ENCODE data around the gene GNG2. TPM values are rescaled to one million over a fixed set of nuclear protein-coding genes. Genes with fewer than 3 reads are reported as not detected.
A peak's percentile ranks its signal among the peaks of the same experiment; 100 is the strongest.

Gene GNG2
- total RNA-seq, 1 experiment from 2014 or later = 8.6 TPM

- peaks cover 10% of the 10 kb centered on the region for H3K4me1 Mint-ChIP-seq (ENCODE audit: low read depth, unreplicated experiment)
- H3K9me3 ChIP-seq = no peaks in the 10 kb centered on the region
- no peak overlapping the region for H3K4me3 Mint-ChIP-seq (ENCODE audit: unreplicated experiment)
- ChIA-PET POLR2A (interaction anchor here (0.6 kb wide), 1 partner anchor 285 kb away, joined by 4 read pairs; no protein-coding TSS in a partner anchor), CTCF (interaction anchor here (0.6 to 1.1 kb wide), 4 partner anchors 38 to 214 kb away, joined by 3 to 11 read pairs (median 4); partner anchors contain the start of gene FRMD6)
- H3K27me3 Mint-ChIP-seq (ENCODE audit: insufficient read depth, unreplicated experiment) = no peaks in the 10 kb centered on the region
- no peak overlapping the region for H3K4me3 ChIP-seq (ENCODE audit: low read depth, low read length)
- peaks cover 37% of the 10 kb centered on the region for H3K4me1 ChIP-seq
- no peaks in the 10 kb centered on the region for H3K36me3 ChIP-seq (ENCODE audit: control insufficient read depth, insufficient read depth, low read length)
- no peak overlapping the region for H3K27ac Mint-ChIP-seq (ENCODE audit: unreplicated experiment)
- intact Hi-C loops (cut with micrococcal nuclease; ENCODE audit: unreplicated experiment) = loop anchor here (1.0 to 2.0 kb wide), 2 partner anchors 13 to 113 kb away; no protein-coding TSS in a partner anchor
- H3K27me3 ChIP-seq (replicated peaks; ENCODE audit: control insufficient read depth, insufficient read depth, low read length) = no peaks in the 10 kb centered on the region
- no peak for TF ChIP-seq CTCF (IDR thresholded peaks at IDR 0.05; ENCODE audit: insufficient read depth in 1 of 2, low read depth in 1 of 2, low read length in 1 of 2, severe bottlenecking in 1 of 2, unreplicated experiment in 1 of 2)
- no peaks in the 10 kb centered on the region for H3K36me3 Mint-ChIP-seq (ENCODE audit: insufficient read depth, unreplicated experiment)
- H3K9me3 Mint-ChIP-seq (ENCODE audit: unreplicated experiment) = no peaks in the 10 kb centered on the region
- BruUV-seq (replicated peaks) = no TSS peak
- peak; percentile 90 to 93 for DNase-seq
These were observed 5.7 kb downstream of the GNG2 start for GRCh38 chr14:51865953-51866747.

- no peaks in the 10 kb centered on the region for H3K36me3 Mint-ChIP-seq (ENCODE audit: insufficient read depth, unreplicated experiment)
- peaks cover 10% of the 10 kb centered on the region for H3K4me1 Mint-ChIP-seq (ENCODE audit: low read depth, unreplicated experiment)
- intact Hi-C loops (cut with micrococcal nuclease; ENCODE audit: unreplicated experiment) = loop anchor here (2.0 kb wide), 1 partner anchor 111 kb away; no protein-coding TSS in a partner anchor
- no peak overlapping the region for H3K4me3 Mint-ChIP-seq (ENCODE audit: unreplicated experiment)
- H3K9me3 ChIP-seq = no peaks in the 10 kb centered on the region
- peaks cover 37% of the 10 kb centered on the region for H3K4me1 ChIP-seq
- ChIA-PET CTCF (no interaction called here), POLR2A (no interaction called here)
- no peak for DNase-seq
- H3K36me3 ChIP-seq (ENCODE audit: control insufficient read depth, insufficient read depth, low read length) = no peaks in the 10 kb centered on the region
- H3K9me3 Mint-ChIP-seq (ENCODE audit: unreplicated experiment) = no peaks in the 10 kb centered on the region
- TF ChIP-seq CTCF (IDR thresholded peaks at IDR 0.05; ENCODE audit: insufficient read depth in 1 of 2, low read depth in 1 of 2, low read length in 1 of 2, severe bottlenecking in 1 of 2, unreplicated experiment in 1 of 2) = no peak
- no peaks in the 10 kb centered on the region for H3K27me3 Mint-ChIP-seq (ENCODE audit: insufficient read depth, unreplicated experiment)
- no peaks in the 10 kb centered on the region for H3K27me3 ChIP-seq (replicated peaks; ENCODE audit: control insufficient read depth, insufficient read depth, low read length)
- no TSS peak for BruUV-seq (replicated peaks)
- no peak overlapping the region for H3K27ac Mint-ChIP-seq (ENCODE audit: unreplicated experiment)
- no peak overlapping the region for H3K4me3 ChIP-seq (ENCODE audit: low read depth, low read length)
These were observed 7.3 kb downstream of the GNG2 start for GRCh38 chr14:51867741-51868140.

GRCh38 chr14:51868405-51868804, 8.0 kb downstream of the GNG2 start:
- CTCF ChIA-PET = no interaction called here
- Mint-ChIP-seq H3K27ac (ENCODE audit: unreplicated experiment) (no peak overlapping the region), H3K4me3 (ENCODE audit: unreplicated experiment) (no peak overlapping the region), H3K27me3 (ENCODE audit: insufficient read depth, unreplicated experiment) (no peaks in the 10 kb centered on the region), H3K36me3 (ENCODE audit: insufficient read depth, unreplicated experiment) (no peaks in the 10 kb centered on the region), H3K9me3 (ENCODE audit: unreplicated experiment) (no peaks in the 10 kb centered on the region), H3K4me1 (ENCODE audit: low read depth, unreplicated experiment) (peaks cover 15% of the 10 kb centered on the region)
- BruUV-seq (replicated peaks) = no TSS peak
- no peaks in the 10 kb centered on the region for H3K9me3 ChIP-seq
- H3K36me3 ChIP-seq (ENCODE audit: control insufficient read depth, insufficient read depth, low read length) = no peaks in the 10 kb centered on the region
- no peak for DNase-seq
- H3K27me3 ChIP-seq (replicated peaks; ENCODE audit: control insufficient read depth, insufficient read depth, low read length) = no peaks in the 10 kb centered on the region
- H3K4me1 ChIP-seq = peaks cover 38% of the 10 kb centered on the region
- no peak overlapping the region for H3K4me3 ChIP-seq (ENCODE audit: low read depth, low read length)
- intact Hi-C loops (cut with micrococcal nuclease; ENCODE audit: unreplicated experiment) = no loop called here
- POLR2A ChIA-PET = no interaction called here
- no peak for TF ChIP-seq CTCF (IDR thresholded peaks at IDR 0.05; ENCODE audit: insufficient read depth in 1 of 2, low read depth in 1 of 2, low read length in 1 of 2, severe bottlenecking in 1 of 2, unreplicated experiment in 1 of 2)

Data from Caco-2 (cell line).